ENCODE measurements around the gene PDS5A. TPM values are rescaled to one million over a fixed set of nuclear protein-coding genes. Genes with fewer than 3 reads are reported as not detected.
"Not testable (repeated sequence)": the region's sequence is repeated elsewhere in the genome, so short reads cannot be mapped to it uniquely, and the experiment has no call there.

The PDS5A gene
- total RNA-seq, 1 donor, result 70.9 TPM

GRCh38 chr4:39996811-39997210, 19.1 kb upstream of the PDS5A start:
- Histone ChIP-seq H2AFZ (ENCODE audit: low read length) (no peak overlapping the region), H3K4me1 (ENCODE audit: insufficient read depth, low read length) (no peaks in the 10 kb centered on the region), H3K4me3 (ENCODE audit: insufficient read depth, low read length) (no peak overlapping the region), H3K79me2 (ENCODE audit: insufficient read depth, low read length) (no peaks in the 10 kb centered on the region), H3K4me2 (ENCODE audit: insufficient read depth, low read length) (no peak overlapping the region), H3K27me3 (ENCODE audit: insufficient read depth, low read length) (no peaks in the 10 kb centered on the region), H3K27ac (ENCODE audit: low read depth, low read length) (no peak overlapping the region), H3K9me3 (ENCODE audit: low read depth, low read length) (no peaks in the 10 kb centered on the region), H3K36me3 (ENCODE audit: insufficient read depth, low read length) (no peaks in the 10 kb centered on the region), H4K20me1 (ENCODE audit: insufficient read depth, low read length) (no peaks in the 10 kb centered on the region)
- DNase-seq (ENCODE audit: insufficient read length, low spot score, missing footprints), result no peak
- no peak for TF ChIP-seq CTCF (IDR thresholded peaks at IDR 0.05; ENCODE audit: extremely low read depth, low read depth, low read length)

- Histone ChIP-seq H3K36me3 (ENCODE audit: insufficient read depth, low read length) (no peaks in the 10 kb centered on the region), H3K4me2 (ENCODE audit: insufficient read depth, low read length) (no peak overlapping the region), H3K27ac (ENCODE audit: low read depth, low read length) (no peak overlapping the region), H3K79me2 (ENCODE audit: insufficient read depth, low read length) (no peaks in the 10 kb centered on the region), H3K4me3 (ENCODE audit: insufficient read depth, low read length) (no peak overlapping the region), H2AFZ (ENCODE audit: low read length) (no peak overlapping the region), H3K9me3 (ENCODE audit: low read depth, low read length) (no peaks in the 10 kb centered on the region), H3K4me1 (ENCODE audit: insufficient read depth, low read length) (peaks cover 3% of the 10 kb centered on the region), H3K27me3 (ENCODE audit: insufficient read depth, low read length) (no peaks in the 10 kb centered on the region), H4K20me1 (ENCODE audit: insufficient read depth, low read length) (no peaks in the 10 kb centered on the region)
- DNase-seq (ENCODE audit: insufficient read length, low spot score, missing footprints), result peak; percentile 35
- TF ChIP-seq CTCF (IDR thresholded peaks at IDR 0.05; ENCODE audit: extremely low read depth, low read depth, low read length), result no peak
These were observed 16.7 kb upstream of the PDS5A start for GRCh38 chr4:39994406-39994805.

GRCh38 chr4:39989381-39989780, 11.7 kb upstream of the PDS5A start:
- H3K4me2 ChIP-seq (ENCODE audit: insufficient read depth, low read length); H3K4me1 ChIP-seq (ENCODE audit: insufficient read depth, low read length); H3K27ac ChIP-seq (ENCODE audit: low read depth, low read length); H2AFZ ChIP-seq (ENCODE audit: low read length); H3K27me3 ChIP-seq (ENCODE audit: insufficient read depth, low read length); H3K4me3 ChIP-seq (ENCODE audit: insufficient read depth, low read length); H3K79me2 ChIP-seq (ENCODE audit: insufficient read depth, low read length); DNase-seq (ENCODE audit: insufficient read length, low spot score, missing footprints); H3K36me3 ChIP-seq (ENCODE audit: insufficient read depth, low read length); H4K20me1 ChIP-seq (ENCODE audit: insufficient read depth, low read length); H3K9me3 ChIP-seq (ENCODE audit: low read depth, low read length): not testable (repeated sequence)

GRCh38 chr4:39987485-39987884, 9.8 kb upstream of the PDS5A start:
- Histone ChIP-seq H3K4me2 (ENCODE audit: insufficient read depth, low read length) (no peak overlapping the region), H3K27ac (ENCODE audit: low read depth, low read length) (no peak overlapping the region), H3K4me3 (ENCODE audit: insufficient read depth, low read length) (no peak overlapping the region), H2AFZ (ENCODE audit: low read length) (no peak overlapping the region), H3K79me2 (ENCODE audit: insufficient read depth, low read length) (no peaks in the 10 kb centered on the region), H4K20me1 (ENCODE audit: insufficient read depth, low read length) (no peaks in the 10 kb centered on the region), H3K36me3 (ENCODE audit: insufficient read depth, low read length) (no peaks in the 10 kb centered on the region), H3K9me3 (ENCODE audit: low read depth, low read length) (no peaks in the 10 kb centered on the region), H3K4me1 (ENCODE audit: insufficient read depth, low read length) (peaks cover 3% of the 10 kb centered on the region), H3K27me3 (ENCODE audit: insufficient read depth, low read length) (no peaks in the 10 kb centered on the region)
- DNase-seq (ENCODE audit: insufficient read length, low spot score, missing footprints), result no peak
- no peak for TF ChIP-seq CTCF (IDR thresholded peaks at IDR 0.05; ENCODE audit: extremely low read depth, low read depth, low read length)
